Lower leg skin (tissue), 3 donors: ENCODE results near the gene GIGYF1.

ENCODE experiments used
- CTCF ChIP-seq, 3 donors: fragments of 450-650 bp; IDR thresholded peaks; one replicate each; pipeline ENCODE4 v1.5.1; 2016; ENCODE audit warnings: antibody characterized with exemption in 3 of 3, mild to moderate bottlenecking in 3 of 3, moderate library complexity in 2 of 3
- POLR2A ChIP-seq, 2 donors: fragments of 450-650 bp; IDR thresholded peaks; one replicate each; pipeline ENCODE4 v1.6.1; 2016 to 2017; ENCODE audit warnings: antibody characterized with exemption in 2 of 2, mild to moderate bottlenecking in 1 of 2, moderate library complexity in 1 of 2

GRCh38 chr7:100692578-100692961, 1.5 kb downstream of the GIGYF1 start:
- TF ChIP-seq CTCF (IDR thresholded peaks at IDR 0.05): no peak
- no peak for TF ChIP-seq POLR2A (IDR thresholded peaks at IDR 0.05)
